ENCODE results near the gene ZCCHC4. TPM values are rescaled to one million over a fixed set of nuclear protein-coding genes. Genes with fewer than 3 reads are reported as not detected.

Gene ZCCHC4
- total and polyA plus RNA-seq, 2 of the 4 experiments (the other 2 are of a cell fraction), result 7.9 to 8.1 TPM

DNA sequence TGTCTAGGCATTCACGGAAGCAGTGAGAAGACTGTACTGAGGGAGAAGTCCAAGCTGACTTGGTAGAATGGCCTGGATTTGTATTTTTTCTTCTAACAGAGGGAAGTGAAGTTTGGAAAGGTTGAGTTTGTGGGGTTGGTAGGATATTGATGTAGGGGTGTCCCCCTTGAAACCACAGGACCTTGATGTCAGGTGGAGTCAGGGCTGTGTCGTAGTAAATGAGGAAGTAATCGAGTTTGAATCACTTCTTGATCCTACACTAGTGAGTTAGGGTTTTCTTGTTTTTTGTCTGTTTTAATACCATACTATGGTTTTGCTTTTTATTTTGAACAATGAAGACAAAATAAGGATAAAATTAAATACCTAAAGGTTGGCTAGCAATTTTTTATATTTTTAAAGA, 34.3 kb downstream of the ZCCHC4 start:
- Histone ChIP-seq H3K4ac (ENCODE audit: low read depth, low read length) (no peak overlapping the region), H4K91ac (ENCODE audit: insufficient read depth, low read depth, low read length) (no peak overlapping the region), H2AFZ (replicated peaks; ENCODE audit: low read length, poor library complexity) (no peak overlapping the region), H4K8ac (ENCODE audit: low read depth in 2 of 2, low read length in 2 of 2) (no peak overlapping the region), H4K20me1 (ENCODE audit: insufficient read depth, low read length) (no peaks in the 10 kb centered on the region), H3K27me3 (ENCODE audit: control insufficient read depth, insufficient read depth, low read length) (no peaks in the 10 kb centered on the region), H3K56ac (ENCODE audit: extremely low read depth, insufficient read depth, low read length) (no peak overlapping the region), H2AK9ac (replicated peaks; ENCODE audit: low read depth, low read length, poor library complexity) (no peak overlapping the region), H2BK5ac (ENCODE audit: low read depth, low read length, poor library complexity, severe bottlenecking) (no peak overlapping the region), H3K4me2 (ENCODE audit: low read depth, low read length) (no peak overlapping the region), H3K9ac (ENCODE audit: low read depth, low read length) (no peak overlapping the region), H2BK120ac (ENCODE audit: low read depth, low read length) (no peak overlapping the region), H2BK20ac (ENCODE audit: low read depth, low read length) (no peak overlapping the region), H4K5ac (ENCODE audit: low read depth, low read length) (no peak overlapping the region), H3K27ac (ENCODE audit: insufficient read depth, low read length) (no peak overlapping the region), H3K18ac (ENCODE audit: low read depth, low read length) (no peak overlapping the region), H3K4me3 (ENCODE audit: insufficient read depth, low read depth, low read length) (no peak overlapping the region), H3K9me1 (ENCODE audit: insufficient read depth, low read length) (no peaks in the 10 kb centered on the region; the same call in 1 of the 2 replicates), H3K4me1 (ENCODE audit: control insufficient read depth, insufficient read depth, low read length) (peaks cover 2% of the 10 kb centered on the region; the same call in 1 of the 2 replicates), H3K23ac (ENCODE audit: low read depth, low read length) (no peak overlapping the region), H3K9me3 (ENCODE audit: control insufficient read depth, insufficient read depth, low read length) (no peaks in the 10 kb centered on the region), H3K36me3 (ENCODE audit: control insufficient read depth, insufficient read depth, low read length) (0 out of 2 replicates have a peak, but pooled peaks cover 2% of the 10 kb centered on the region), H2BK15ac (ENCODE audit: low read depth, low read length) (no peak overlapping the region), H3K14ac (replicated peaks; ENCODE audit: low read depth, low read length) (no peak overlapping the region), H3K79me1 (ENCODE audit: low read depth in 1 of 2, low read length in 2 of 2) (peaks cover 0 to 2% of the 10 kb centered on the region in 2 experiments; a peak in 3 of 4 replicates), H2AK5ac (ENCODE audit: low read depth, low read length) (no peak overlapping the region)
- DNase-seq, result no peak
- CTCF ChIA-PET, result interaction anchor here (1.3 kb wide), 1 partner anchor 35 kb away, joined by 6 read pairs; the partner anchor contains the start of gene ZCCHC4
- in situ Hi-C loops (cut with MboI; ENCODE audit: low sequenced_read_pairs) (no loop called here), dilution Hi-C loops (cut with HindIII; ENCODE audit: low sequenced_read_pairs, unreplicated experiment) (no loop called here), intact Hi-C loops (cut with micrococcal nuclease) (no loop called here)
- no CpG with 5 or more reads among the region's 3 CpGs for WGBS, 2 experiments (ENCODE audit: extremely low coverage in 2 of 2, insufficient read length in 1 of 2)
- TF ChIP-seq RFX5 (IDR thresholded peaks at IDR 0.05; ENCODE audit: low read depth, low read length) (no peak), CEBPB (IDR thresholded peaks at IDR 0.05; ENCODE audit: low read depth, low read length) (no peak), SMC3 (IDR thresholded peaks at IDR 0.05; ENCODE audit: low read depth, low read length) (no peak), RCOR1 (IDR thresholded peaks at IDR 0.05; ENCODE audit: insufficient replicate concordance, low read length) (no peak), RAD21 (IDR thresholded peaks at IDR 0.05; ENCODE audit: low read length) (no peak)
- TF ChIP-seq, protein P1, sequence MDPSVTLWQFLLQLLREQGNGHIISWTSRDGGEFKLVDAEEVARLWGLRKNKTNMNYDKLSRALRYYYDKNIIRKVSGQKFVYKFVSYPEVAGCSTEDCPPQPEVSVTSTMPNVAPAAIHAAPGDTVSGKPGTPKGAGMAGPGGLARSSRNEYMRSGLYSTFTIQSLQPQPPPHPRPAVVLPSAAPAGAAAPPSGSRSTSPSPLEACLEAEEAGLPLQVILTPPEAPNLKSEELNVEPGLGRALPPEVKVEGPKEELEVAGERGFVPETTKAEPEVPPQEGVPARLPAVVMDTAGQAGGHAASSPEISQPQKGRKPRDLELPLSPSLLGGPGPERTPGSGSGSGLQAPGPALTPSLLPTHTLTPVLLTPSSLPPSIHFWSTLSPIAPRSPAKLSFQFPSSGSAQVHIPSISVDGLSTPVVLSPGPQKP (IDR thresholded peaks at IDR 0.05; ENCODE audit: borderline replicate concordance, low read depth, low read length), result no peak
- POLR2A ChIA-PET (ENCODE audit: unreplicated experiment), result no interaction called here
- ATAC-seq (ENCODE audit: low read depth), result no peak
- BruUV-seq (replicated peaks), result no TSS peak

Measured in IMR-90 (cell line).